Measurements from ENCODE around the gene SLC2A6. TPM values are rescaled to one million over a fixed set of nuclear protein-coding genes. Genes with fewer than 3 reads are reported as not detected.

The SLC2A6 gene
- total RNA-seq, 4 donors from 2014 or later, result 0.95 to 10.7 (median 2.2) TPM

- Histone ChIP-seq H3K9me3 (no peaks in the 10 kb centered on the region), H3K36me3 (no peaks in the 10 kb centered on the region), H3K27me3 (no peaks in the 10 kb centered on the region), H3K4me3 (peak overlapping the region in 1 of 4 donors; percentile 3), H3K27ac (peak overlapping the region in 1 of 4 donors; percentile 17), H3K4me1 (peaks cover 0 to 6% (median 0%) of the 10 kb centered on the region in 4 donors)
- peak in 1 of 3 donors; percentile 30 for DNase-seq
- TF ChIP-seq CTCF (IDR thresholded peaks at IDR 0.05), result no peak
- no peak for TF ChIP-seq POLR2A (IDR thresholded peaks at IDR 0.05)
Observed at GRCh38 chr9:133485531-133486260, 6.8 kb upstream of the SLC2A6 start.

- no peaks in the 10 kb centered on the region for H3K36me3 ChIP-seq
Observed at GRCh38 chr9:133484671-133485437, 6.0 kb upstream of the SLC2A6 start.

GRCh38 chr9:133483611-133484010 lies 4.7 kb upstream of the SLC2A6 start:
- Histone ChIP-seq H3K9me3 (no peaks in the 10 kb centered on the region), H3K4me3 (no peak overlapping the region), H3K27ac (no peak overlapping the region), H3K36me3 (no peaks in the 10 kb centered on the region), H3K4me1 (peaks cover 0 to 15% (median 6%) of the 10 kb centered on the region in 4 donors), H3K27me3 (no peaks in the 10 kb centered on the region)
- TF ChIP-seq POLR2A (IDR thresholded peaks at IDR 0.05), result no peak
- TF ChIP-seq CTCF (IDR thresholded peaks at IDR 0.05), result no peak
- no peak for DNase-seq

More at GRCh38 chr9:133484671-133485437, 6.0 kb upstream of the SLC2A6 start:
- Histone ChIP-seq H3K4me3 (no peak overlapping the region), H3K27me3 (no peaks in the 10 kb centered on the region), H3K27ac (no peak overlapping the region), H3K9me3 (no peaks in the 10 kb centered on the region), H3K4me1 (peaks cover 0 to 6% (median 0%) of the 10 kb centered on the region in 4 donors)
- no peak for TF ChIP-seq POLR2A (IDR thresholded peaks at IDR 0.05)
- no peak for TF ChIP-seq CTCF (IDR thresholded peaks at IDR 0.05)
- DNase-seq, result no peak

GRCh38 chr9:133477992-133478850 lies 678 bp downstream of the SLC2A6 start:
- H3K4me1 ChIP-seq, result peaks cover 0 to 15% (median 9%) of the 10 kb centered on the region in 4 donors
- TF ChIP-seq CTCF (IDR thresholded peaks at IDR 0.05), result no peak
- TF ChIP-seq POLR2A (IDR thresholded peaks at IDR 0.05), result no peak
- H3K36me3 ChIP-seq, result no peaks in the 10 kb centered on the region
- DNase-seq, result peak in 2 of 3 donors; percentile 64 to 69
- H3K9me3 ChIP-seq, result no peaks in the 10 kb centered on the region
- no peaks in the 10 kb centered on the region for H3K27me3 ChIP-seq
- peak overlapping the region; percentile 36 to 91 (median 58) for H3K27ac ChIP-seq
- H3K4me3 ChIP-seq, result peak overlapping the region; percentile 55 to 75 (median 64)

- Histone ChIP-seq H3K4me1 (peaks cover 0 to 15% (median 9%) of the 10 kb centered on the region in 4 donors), H3K36me3 (no peaks in the 10 kb centered on the region), H3K4me3 (peak overlapping the region in 1 of 4 donors; percentile 75), H3K27me3 (no peaks in the 10 kb centered on the region), H3K9me3 (no peaks in the 10 kb centered on the region), H3K27ac (peak overlapping the region in 1 of 4 donors; percentile 91)
- TF ChIP-seq CTCF (IDR thresholded peaks at IDR 0.05) (no peak), POLR2A (IDR thresholded peaks at IDR 0.05) (no peak)
- no peak for DNase-seq
Observed at GRCh38 chr9:133477461-133477860, 1.4 kb downstream of the SLC2A6 start.
